GM21390 (cell line): ENCODE measurements around the gene DNAH11.
"Not testable (repeated sequence)": the region's sequence is repeated elsewhere in the genome, so short reads cannot be mapped to it uniquely, and the experiment has no call there.

ENCODE experiments used
- ATAC-seq: cut with Tn5 transposase; IDR thresholded peaks from one replicate; pipeline ENCODE4 v1.9.1; 2021; ENCODE audit not compliant: unreplicated experiment

The DNAH11 gene

DNA sequence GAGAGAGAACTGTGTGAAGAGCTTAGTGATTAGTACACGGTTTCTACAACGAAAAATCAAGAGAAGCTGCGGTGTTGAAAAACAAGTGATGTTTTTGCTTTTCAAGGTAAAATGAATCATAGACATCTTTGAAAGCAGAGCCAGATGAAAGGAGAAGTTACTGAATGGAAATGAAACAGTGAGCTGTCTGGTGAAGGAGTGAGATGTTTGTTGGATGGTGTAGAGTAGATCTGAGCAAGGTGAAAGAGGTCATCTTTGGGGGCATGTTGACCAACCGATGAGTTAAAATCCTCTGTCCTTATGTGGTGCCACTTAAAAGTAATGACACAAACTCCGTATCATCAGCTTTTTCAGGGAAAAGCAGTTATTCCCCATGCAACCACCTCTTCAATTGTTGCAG is 225.4 kb downstream of the DNAH11 start:
- no peak for ATAC-seq

GRCh38 chr7:21771266-21771665 is 228.4 kb downstream of the DNAH11 start:
- ATAC-seq, result no peak

DNA sequence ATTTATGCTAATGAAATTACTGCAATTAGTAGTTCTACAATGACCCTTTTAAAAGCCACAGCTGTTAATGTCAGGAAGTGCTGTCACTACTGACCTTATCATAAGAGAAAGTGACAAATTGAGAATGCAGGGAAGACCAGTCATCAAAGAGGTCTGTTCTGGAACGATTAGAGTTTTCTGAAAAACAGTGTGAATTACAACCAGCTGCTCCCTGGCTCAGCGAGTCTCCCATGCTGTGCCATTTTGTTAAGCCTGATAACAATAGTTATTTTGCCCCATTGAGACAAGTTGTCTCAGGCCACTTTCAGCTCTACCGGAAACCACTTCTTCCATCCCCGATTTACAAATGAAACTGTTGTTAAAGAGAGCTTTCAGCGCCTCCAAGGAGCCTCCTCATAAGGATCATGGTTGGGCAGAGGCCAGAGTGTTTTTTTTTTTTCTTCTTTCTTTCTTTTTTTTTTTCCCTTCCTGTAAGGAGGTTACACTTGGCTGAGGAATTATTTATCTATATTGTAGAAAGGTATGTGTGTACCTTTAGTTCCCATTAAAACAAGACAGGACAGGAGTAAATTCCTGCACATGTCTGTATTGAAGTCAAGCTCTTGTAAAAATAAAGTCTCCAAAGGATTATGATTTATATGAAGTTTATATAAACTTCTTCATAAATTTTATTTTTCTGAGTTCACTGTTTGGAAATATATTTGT is 229.2 kb downstream of the DNAH11 start:
- ATAC-seq, result no peak

DNA sequence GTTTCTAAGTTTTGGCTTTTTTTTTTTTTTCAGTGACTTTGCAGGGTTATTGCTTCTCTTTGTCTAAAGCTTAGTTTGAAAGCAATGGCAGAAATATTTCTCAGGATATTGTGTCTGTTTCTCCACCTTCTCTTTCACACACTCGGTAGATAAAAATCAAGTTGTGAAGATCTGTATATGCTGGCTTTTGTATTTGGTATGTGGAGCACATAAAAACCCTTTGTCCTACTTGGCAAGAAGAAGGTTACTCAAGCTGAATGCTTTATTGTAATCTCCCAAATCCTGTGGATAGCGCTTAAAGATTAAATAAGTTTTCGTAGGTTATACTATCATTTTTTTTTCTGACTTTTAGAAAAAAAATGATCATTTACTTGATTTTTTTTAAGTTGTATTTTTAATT is 230.5 kb downstream of the DNAH11 start:
- ATAC-seq, result no peak

DNA sequence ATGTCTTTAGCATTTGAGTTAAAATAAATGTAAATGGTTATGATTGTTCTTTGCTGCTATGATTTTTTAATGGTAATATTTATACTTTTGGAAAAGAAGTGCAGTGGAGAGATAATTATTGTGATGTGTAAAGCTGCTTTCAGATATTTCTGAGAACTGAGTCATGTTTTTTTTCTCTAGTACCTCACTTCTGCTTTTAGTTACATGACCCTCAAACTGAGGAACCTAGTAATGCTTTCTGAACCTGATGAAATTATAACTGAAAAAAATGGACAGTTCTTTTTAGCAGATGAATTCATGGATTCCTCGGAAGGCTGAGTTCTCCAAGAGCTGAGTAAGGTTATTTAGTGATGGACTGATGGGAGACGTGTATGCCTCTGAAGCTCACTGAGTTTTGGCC is 235.1 kb downstream of the DNAH11 start:
- no peak for ATAC-seq

- ATAC-seq, result no peak
These were observed 236.1 kb downstream of the DNAH11 start for GRCh38 chr7:21778953-21779352.

- ATAC-seq, result no peak
These were observed 240.2 kb downstream of the DNAH11 start for GRCh38 chr7:21782996-21783395.

DNA sequence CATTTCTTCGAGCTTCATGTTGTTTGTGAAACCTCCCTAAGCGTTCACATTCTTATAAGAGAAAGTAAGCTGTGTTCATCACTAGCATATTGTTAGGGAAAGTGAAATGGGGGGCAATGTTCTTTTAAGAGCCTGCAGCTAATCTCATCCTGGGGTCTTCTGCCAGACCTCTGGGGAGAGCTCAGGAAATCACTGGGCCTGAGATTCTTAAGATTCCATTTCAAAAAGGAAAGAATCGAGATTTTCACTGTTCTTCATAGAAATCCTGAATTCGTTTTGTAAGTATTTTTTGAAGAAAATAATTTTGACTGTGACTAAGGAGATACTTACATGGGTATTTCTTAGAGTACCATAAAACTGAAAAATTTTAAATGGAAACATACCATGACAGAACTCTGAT is 242.2 kb downstream of the DNAH11 start:
- ATAC-seq, result no peak

- ATAC-seq, result no peak
These were observed 263.0 kb downstream of the DNAH11 start for GRCh38 chr7:21805791-21806190.

DNA sequence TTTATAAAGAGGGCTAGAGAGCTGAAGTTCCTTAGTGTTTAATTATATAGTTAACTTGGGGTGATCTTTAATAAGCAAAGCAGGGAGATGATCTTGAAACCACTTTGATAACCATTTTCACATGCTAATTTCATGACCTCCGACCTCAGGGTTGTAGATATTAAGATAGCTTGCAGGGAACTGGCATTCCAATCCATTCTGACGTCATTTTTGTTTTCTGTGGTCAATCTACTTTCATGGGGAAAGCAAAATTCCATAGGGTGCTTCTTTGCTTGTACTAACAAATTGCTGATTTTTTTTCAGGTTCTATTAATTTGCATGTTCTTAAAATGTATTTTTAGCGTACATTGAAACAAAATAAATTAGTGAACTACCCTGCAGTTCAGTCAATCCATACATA is 263.5 kb downstream of the DNAH11 start:
- ATAC-seq, result no peak

DNA sequence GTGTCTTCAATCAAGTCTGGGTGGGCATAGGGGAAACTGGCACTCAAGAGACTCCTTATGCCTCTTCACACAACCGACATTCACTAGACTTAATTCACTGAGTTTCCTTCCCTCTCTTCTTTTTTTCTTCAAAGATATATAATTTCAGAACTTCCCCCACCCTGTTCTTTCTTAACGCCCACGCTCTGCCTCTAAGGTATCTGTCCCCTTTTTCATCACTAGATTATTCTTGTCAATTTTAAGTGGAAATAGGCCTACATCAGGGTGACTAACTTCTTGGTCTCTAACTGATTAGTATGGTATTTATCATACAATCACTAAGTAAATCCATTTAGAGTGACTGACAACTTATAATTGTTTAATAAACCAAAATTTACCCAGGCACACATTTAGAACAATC is 276.2 kb downstream of the DNAH11 start:
- no peak for ATAC-seq

DNA sequence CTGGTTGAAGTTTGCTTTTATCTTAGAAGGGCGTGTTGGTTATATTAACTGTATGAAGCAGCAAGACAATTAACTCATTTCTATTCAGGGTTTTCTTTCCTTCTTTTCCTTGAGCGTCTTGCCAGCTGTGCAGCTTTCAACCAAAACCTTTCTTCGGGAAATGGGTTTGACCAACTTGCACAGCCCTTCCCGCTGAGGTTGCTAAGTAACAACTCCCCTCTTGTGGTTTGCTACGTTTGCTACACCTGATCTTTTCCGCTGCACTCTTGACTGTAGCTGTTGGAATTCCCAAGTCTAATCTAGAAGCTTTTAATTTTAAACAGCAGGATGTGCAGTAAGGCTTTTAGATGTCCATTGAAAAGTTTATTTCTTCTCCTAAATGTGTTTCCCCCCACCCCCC is 286.0 kb downstream of the DNAH11 start:
- ATAC-seq, result no peak

DNA sequence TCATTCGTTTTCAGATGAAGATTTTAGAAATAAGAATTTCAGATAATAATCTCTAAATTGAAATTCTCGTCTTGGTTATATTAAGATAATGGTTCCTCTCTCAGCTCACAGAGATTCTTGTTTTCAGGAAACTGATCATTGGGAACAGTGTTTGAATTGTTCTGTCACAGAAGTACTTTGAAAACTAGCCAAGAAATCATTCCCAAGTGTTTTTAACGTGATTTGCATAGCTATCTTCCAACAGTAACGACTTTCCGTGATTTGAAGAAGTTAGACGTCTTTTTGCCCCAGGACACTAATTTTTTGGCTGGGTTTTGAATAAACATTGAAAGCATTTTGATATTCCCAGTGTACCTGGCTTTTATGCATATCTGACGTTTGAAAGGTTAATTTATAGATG is 286.9 kb downstream of the DNAH11 start:
- ATAC-seq, result no peak

GRCh38 chr7:21844742-21845141 is 301.9 kb downstream of the DNAH11 start:
- ATAC-seq, result no peak

GRCh38 chr7:21850531-21851285 is 307.9 kb downstream of the DNAH11 start:
- no peak for ATAC-seq

- no peak for ATAC-seq
These were observed 308.7 kb downstream of the DNAH11 start for GRCh38 chr7:21851559-21851967.

- not testable (repeated sequence) for ATAC-seq
These were observed 322.9 kb downstream of the DNAH11 start for GRCh38 chr7:21865631-21866204.

GRCh38 chr7:21866731-21867130 is 323.9 kb downstream of the DNAH11 start:
- no peak for ATAC-seq

DNA sequence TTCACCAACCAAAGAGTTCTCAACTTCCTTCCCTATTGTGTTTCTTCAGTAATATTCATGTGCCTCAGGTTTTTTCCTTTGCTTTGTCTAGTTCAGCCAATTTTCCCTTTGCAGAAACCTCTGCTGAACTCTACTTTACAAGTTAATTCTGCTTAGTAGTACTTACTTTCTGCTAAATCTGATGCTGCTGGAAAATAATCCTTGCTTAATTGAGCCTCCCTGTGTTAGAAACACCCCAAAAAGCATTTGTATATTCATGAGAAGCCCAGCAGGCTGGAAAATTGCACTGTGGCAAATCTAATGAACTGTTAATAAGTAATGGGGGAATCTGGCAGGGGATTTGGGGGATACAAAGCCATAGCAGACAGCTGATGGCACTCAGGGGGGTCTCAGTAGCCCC is 324.4 kb downstream of the DNAH11 start:
- ATAC-seq, result no peak

DNA sequence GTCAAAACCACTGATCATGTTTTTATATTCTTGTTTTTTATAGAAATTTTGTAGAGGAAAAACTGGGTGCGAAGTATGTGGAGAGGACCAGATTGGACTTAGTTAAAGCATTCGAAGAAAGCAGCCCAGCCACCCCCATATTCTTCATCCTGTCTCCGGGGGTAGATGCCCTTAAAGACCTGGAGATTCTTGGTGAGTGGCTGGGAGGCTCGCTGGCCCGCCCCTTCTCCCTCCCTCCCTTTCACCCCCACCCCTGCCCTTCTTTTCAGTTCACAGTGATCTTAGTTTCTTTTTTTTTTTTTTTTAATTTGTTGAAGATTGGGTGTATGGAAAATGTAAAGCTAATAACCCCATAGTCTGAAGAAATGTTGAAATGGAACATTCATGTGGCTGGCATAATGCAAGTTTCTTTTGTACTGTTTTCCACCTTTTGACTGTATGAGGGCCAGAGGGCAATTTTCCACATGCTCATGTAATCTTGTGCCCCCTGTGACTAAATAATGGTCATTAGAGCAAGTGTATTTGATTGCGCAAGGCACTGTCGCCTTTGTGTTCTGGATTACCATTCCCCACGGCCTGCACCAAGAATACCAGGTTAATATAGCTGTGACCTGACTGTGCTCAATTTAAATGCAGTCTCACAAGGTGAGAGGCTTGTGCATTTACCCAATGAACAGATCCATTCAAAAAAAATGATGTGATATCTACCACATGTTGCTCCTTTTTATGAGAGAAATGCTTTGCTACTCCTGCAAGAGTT is 325.2 kb downstream of the DNAH11 start:
- ATAC-seq, result no peak

GRCh38 chr7:21868576-21868850 is 325.7 kb downstream of the DNAH11 start:
- no peak for ATAC-seq
